H1 (cell line): ENCODE results near the gene RNU6-9. TPM values are rescaled to one million over a fixed set of nuclear protein-coding genes. Genes with fewer than 3 reads are reported as not detected.

Experiments used
- CTCF ChIA-PET: fragments of 300-600 bp; sonication (Branson Sonifier 250); formaldehyde crosslinking; loops from one replicate; lab custom pipeline; 2021; ENCODE audit not compliant: partially characterized antibody; lab: Charles Lee
- POLR2A ChIA-PET: fragments of 300-600 bp; sonication (Branson Sonifier 250); formaldehyde crosslinking; loops from one replicate; lab custom pipeline; 2021; ENCODE audit warnings: inconsistent platforms; ENCODE audit not compliant: partially characterized antibody; lab: Charles Lee
- DNase-seq, 2 experiments: peaks; one replicate each; pipeline versions ENCODE4 v3.0.0 to v3.0.0-alpha.2; 2010 to 2022; ENCODE audit warnings: low spot score in 2 of 2, low read depth in 1 of 2, mixed read lengths in 1 of 2
- FAIRE-seq: peaks from 2 replicates; lab custom pipeline; 2011; peaks lifted over from hg19 to GRCh38; lab: Jason Lieb, UNC
- H2AFZ ChIP-seq: 2 replicates; pipeline ENCODE4 v1.8.1; 2012; ENCODE audit warnings: low read length, inconsistent platforms
- H2AK5ac ChIP-seq: 2 replicates; pipeline ENCODE4 v1.6.1; 2013; ENCODE audit warnings: low read depth, low read length
- H2BK120ac ChIP-seq: replicated peaks from 2 replicates; pipeline ENCODE3; 2013; ENCODE audit warnings: low read depth, low read length, inconsistent platforms
- H2BK12ac ChIP-seq: 2 replicates; pipeline ENCODE4 v1.6.1; 2013; ENCODE audit warnings: low read depth, low read length
- H2BK15ac ChIP-seq: 2 replicates; pipeline ENCODE4 v1.6.1; 2013; ENCODE audit warnings: low read length
- H2BK20ac ChIP-seq: 2 replicates; pipeline ENCODE4 v1.6.1; 2013; ENCODE audit warnings: low read length
- H2BK5ac ChIP-seq: 2 replicates; pipeline ENCODE4 v1.6.1; 2013; ENCODE audit warnings: low read depth, low read length
- H3K14ac ChIP-seq: 2 replicates; pipeline ENCODE4 v1.6.1; 2013; ENCODE audit warnings: inconsistent platforms; ENCODE audit not compliant: insufficient read length
- H3K18ac ChIP-seq: 2 replicates; pipeline ENCODE4 v1.6.1; 2013; ENCODE audit warnings: low read length; ENCODE audit errors: extremely low read depth
- H3K23ac ChIP-seq: 2 replicates; pipeline ENCODE4 v1.6.1; 2013; ENCODE audit warnings: inconsistent platforms; ENCODE audit not compliant: insufficient read length
- H3K23me2 ChIP-seq: 2 replicates; pipeline ENCODE4 v1.6.1; 2013; ENCODE audit warnings: low read depth, low read length
- H3K27ac ChIP-seq: 2 replicates; pipeline ENCODE4 v1.6.1; 2011; ENCODE audit warnings: low read depth, low read length, inconsistent platforms
- H3K27me3 ChIP-seq, 4 experiments: replicated peaks in 1 of 4; 1 replicate in 1 of 4; 2 replicates in 3 of 4; pipeline versions ENCODE4 v1.6.1 to v1.8.1; 2011 to 2013; ENCODE audit warnings: low read length in 3 of 4, mild to moderate bottlenecking in 3 of 4, inconsistent platforms in 2 of 4, mixed read lengths in 2 of 4, moderate library complexity in 1 of 4; ENCODE audit not compliant: control insufficient read depth in 3 of 4, insufficient read depth in 3 of 4; ENCODE audit errors: extremely low read depth in 1 of 4
- H3K36me3 ChIP-seq, 4 experiments: 2 replicates each; pipeline versions ENCODE4 v1.6.1 to v1.8.1; 2011 to 2013; ENCODE audit warnings: mild to moderate bottlenecking in 4 of 4, low read length in 3 of 4, moderate library complexity in 2 of 4, control low read depth in 1 of 4, inconsistent platforms in 1 of 4; ENCODE audit not compliant: insufficient read depth in 4 of 4, control insufficient read depth in 2 of 4
- H3K4ac ChIP-seq: replicated peaks from 2 replicates; pipeline ENCODE3; 2013; ENCODE audit warnings: low read length, low read depth, mixed read lengths, inconsistent platforms; ENCODE audit not compliant: insufficient read length
- H3K4me1 ChIP-seq, 4 experiments: replicated peaks in 1 of 4; 1 replicate in 1 of 4; 2 replicates in 3 of 4; pipeline versions ENCODE4 v1.6.1 to v1.8.1; 2011 to 2013; ENCODE audit warnings: low read length in 3 of 4, inconsistent platforms in 2 of 4, mixed read lengths in 1 of 4; ENCODE audit not compliant: insufficient read depth in 4 of 4, control insufficient read depth in 3 of 4
- H3K4me2 ChIP-seq, 2 experiments: 2 replicates each; pipeline versions ENCODE4 v1.6.1 to v1.8.1; 2011 to 2013; ENCODE audit warnings: low read depth in 2 of 2, low read length in 2 of 2, control low read depth in 1 of 2, inconsistent platforms in 1 of 2, mild to moderate bottlenecking in 1 of 2; ENCODE audit not compliant: insufficient read depth in 1 of 2
- H3K4me3 ChIP-seq, 4 experiments: fragments of 200-600, 300-600 bp in 1 of 4; sonication (generic), shearing (Covaris generic), sonication (Bioruptor Twin) in 1 of 4; 2 replicates each; pipeline versions ENCODE4 v1.5.1 to v1.8.1; 2011 to 2016; ENCODE audit warnings: low read length in 4 of 4, low read depth in 3 of 4, control low read depth in 2 of 4, inconsistent platforms in 2 of 4, mild to moderate bottlenecking in 2 of 4, mixed read lengths in 1 of 4, moderate library complexity in 1 of 4; ENCODE audit not compliant: insufficient read depth in 2 of 4; ENCODE audit errors: extremely low read depth in 1 of 4
- H3K56ac ChIP-seq: replicated peaks from 2 replicates; pipeline ENCODE3; 2013; ENCODE audit warnings: low read depth, mild to moderate bottlenecking, mixed read lengths, low read length, inconsistent platforms; ENCODE audit not compliant: insufficient read length
- H3K79me1 ChIP-seq: 2 replicates; pipeline ENCODE4 v1.6.1; 2013; ENCODE audit warnings: low read depth, low read length, control low read depth
- H3K79me2 ChIP-seq, 2 experiments: 2 replicates each; pipeline versions ENCODE4 v1.6.1 to v1.8.1; 2012 to 2013; ENCODE audit warnings: low read length in 2 of 2, mild to moderate bottlenecking in 2 of 2, inconsistent platforms in 1 of 2; ENCODE audit not compliant: insufficient read depth in 2 of 2, control insufficient read depth in 1 of 2
- H3K9ac ChIP-seq, 4 experiments: replicated peaks in 1 of 4; 1 replicate in 1 of 4; 2 replicates in 3 of 4; pipeline versions ENCODE4 v1.6.1 to v1.8.1; 2011 to 2013; ENCODE audit warnings: low read depth in 3 of 4, low read length in 3 of 4, control low read depth in 2 of 4, mild to moderate bottlenecking in 2 of 4, moderate library complexity in 2 of 4, inconsistent platforms in 1 of 4; ENCODE audit errors: extremely low read depth in 1 of 4
- H3K9me3 ChIP-seq, 2 experiments: 2 replicates each; pipeline versions ENCODE4 v1.6.1 to v1.8.1; 2012 to 2013; ENCODE audit warnings: mild to moderate bottlenecking in 2 of 2, moderate library complexity in 2 of 2, control low read depth in 1 of 2, inconsistent platforms in 1 of 2, low read depth in 1 of 2, low read length in 1 of 2, mixed read lengths in 1 of 2; ENCODE audit not compliant: insufficient read depth in 2 of 2
- H4K20me1 ChIP-seq, 2 experiments: replicated peaks in 1 of 2; 2 replicates each; pipeline versions ENCODE3 to v1.8.1; 2011 to 2013; ENCODE audit warnings: inconsistent platforms in 2 of 2, low read length in 2 of 2, mild to moderate bottlenecking in 1 of 2; ENCODE audit not compliant: insufficient read depth in 2 of 2, control insufficient read depth in 1 of 2
- H4K5ac ChIP-seq: 2 replicates; pipeline ENCODE4 v1.6.1; 2013; ENCODE audit warnings: low read length, low read depth, mixed read lengths, inconsistent platforms; ENCODE audit not compliant: insufficient read length
- H4K8ac ChIP-seq: 2 replicates; pipeline ENCODE4 v1.8.0; 2013; ENCODE audit warnings: mild to moderate bottlenecking, moderate library complexity, low read length, inconsistent platforms; ENCODE audit not compliant: insufficient read depth; ENCODE audit errors: extremely low read depth
- H4K91ac ChIP-seq: replicated peaks from 2 replicates; pipeline ENCODE3; 2013; ENCODE audit warnings: low read length, mixed read lengths, inconsistent platforms; ENCODE audit not compliant: insufficient read length
- CEBPB ChIP-seq: IDR thresholded peaks from 2 replicates; pipeline ENCODE4 v1.6.1; 2012; ENCODE audit warnings: low read depth, low read length
- EZH2 ChIP-seq: fragments of 200-600 bp; sonication (generic); IDR thresholded peaks from 2 replicates; pipeline ENCODE4 v1.7.1; 2012; ENCODE audit warnings: low read depth, mild to moderate bottlenecking, moderate library complexity, low read length, inconsistent platforms; ENCODE audit not compliant: severe bottlenecking
- RXRA ChIP-seq: IDR thresholded peaks from 2 replicates; pipeline ENCODE4 v1.6.1; 2011; ENCODE audit warnings: low read depth, mild to moderate bottlenecking, low read length, moderate library complexity; ENCODE audit not compliant: insufficient read depth
- SIN3A ChIP-seq, 2 experiments: IDR thresholded peaks in 1 of 2; conservative IDR thresholded peaks in 1 of 2; 2 replicates each; pipeline ENCODE4 v1.6.1; 2011 to 2012; ENCODE audit warnings: low read length in 2 of 2, improper control_type of control experiment in 1 of 2, low read depth in 1 of 2, mild to moderate bottlenecking in 1 of 2
- SP1 ChIP-seq: IDR thresholded peaks from 2 replicates; pipeline ENCODE4 v1.6.1; 2011; ENCODE audit warnings: low read depth, low read length
- SP2 ChIP-seq: IDR thresholded peaks from 2 replicates; pipeline ENCODE4 v1.6.1; 2012; ENCODE audit warnings: mild to moderate bottlenecking, low read length, inconsistent platforms
- SRF ChIP-seq: IDR thresholded peaks from 2 replicates; pipeline ENCODE4 v1.6.1; 2011; ENCODE audit warnings: mild to moderate bottlenecking, low read depth, low read length, moderate library complexity
- WGBS, 2 experiments: shearing (Covaris generic) in 1 of 2; methylation state at CpG; one replicate each; pipeline versions ENCODE4 v1.1.6 to v1.1.7; 2013 to 2015; ENCODE audit warnings: low lambda C conversion rate in 2 of 2, mixed read lengths in 2 of 2, inconsistent platforms in 1 of 2, low coverage in 1 of 2, missing lambda C conversion rate in 1 of 2; ENCODE audit not compliant: insufficient replicate concordance in 2 of 2, insufficient coverage in 1 of 2, insufficient read length in 1 of 2; ENCODE audit errors: extremely low coverage in 1 of 2, missing lambda C conversion rate in 1 of 2; 5-methylcytosine and 5-hydroxymethylcytosine counted together
- polyA plus RNA-seq, 7 experiments: library from polyadenylated mRNA; depleted of rRNA in 3 of 7; stranded (reverse) in 5 of 7; unstranded in 2 of 7; fragments of >200 nt in 5 of 7; fragments of 200-250 nt in 2 of 7; gene quantifications; 1 replicate in 5 of 7; 2 replicates in 1 of 7; 4 replicates in 1 of 7; pipeline versions ENCODE4 v1.2.1 to v1.2.3, GENCODE V29; 2011 to 2013; ENCODE audit warnings: missing spikeins in 2 of 7, mixed read lengths in 2 of 7
- total RNA-seq: library from RNA; stranded (reverse); fragmentation: NEBNext Ultra II Directional; extraction: Animal tissue kit (Norgen Biotek cat#: 25700); gene quantifications from 2 replicates; pipeline ENCODE4 v1.2.1, GENCODE V29; 2021
- TF ChIP-seq, protein P1 (sequence below), 3 experiments: IDR thresholded peaks; 1 replicate in 2 of 3; 2 replicates in 1 of 3; pipeline versions ENCODE4 v1.5.1 to v1.6.1; 2011; ENCODE audit warnings: low read length in 3 of 3, mild to moderate bottlenecking in 3 of 3, inconsistent platforms in 2 of 3, low read depth in 1 of 3, moderate library complexity in 1 of 3; ENCODE audit not compliant: insufficient read depth in 1 of 3; ENCODE audit errors: control extremely low read depth in 1 of 3
- TF ChIP-seq, protein P2 (sequence below): IDR thresholded peaks from 2 replicates; pipeline ENCODE4 v1.6.1; 2012; ENCODE audit warnings: inconsistent platforms

RNU6-9 gene
- total and polyA plus RNA-seq, 2 of the 8 experiments (the other 6 are each of a cell fraction or from before 2014, with no cell fraction given), result not detected

DNA sequence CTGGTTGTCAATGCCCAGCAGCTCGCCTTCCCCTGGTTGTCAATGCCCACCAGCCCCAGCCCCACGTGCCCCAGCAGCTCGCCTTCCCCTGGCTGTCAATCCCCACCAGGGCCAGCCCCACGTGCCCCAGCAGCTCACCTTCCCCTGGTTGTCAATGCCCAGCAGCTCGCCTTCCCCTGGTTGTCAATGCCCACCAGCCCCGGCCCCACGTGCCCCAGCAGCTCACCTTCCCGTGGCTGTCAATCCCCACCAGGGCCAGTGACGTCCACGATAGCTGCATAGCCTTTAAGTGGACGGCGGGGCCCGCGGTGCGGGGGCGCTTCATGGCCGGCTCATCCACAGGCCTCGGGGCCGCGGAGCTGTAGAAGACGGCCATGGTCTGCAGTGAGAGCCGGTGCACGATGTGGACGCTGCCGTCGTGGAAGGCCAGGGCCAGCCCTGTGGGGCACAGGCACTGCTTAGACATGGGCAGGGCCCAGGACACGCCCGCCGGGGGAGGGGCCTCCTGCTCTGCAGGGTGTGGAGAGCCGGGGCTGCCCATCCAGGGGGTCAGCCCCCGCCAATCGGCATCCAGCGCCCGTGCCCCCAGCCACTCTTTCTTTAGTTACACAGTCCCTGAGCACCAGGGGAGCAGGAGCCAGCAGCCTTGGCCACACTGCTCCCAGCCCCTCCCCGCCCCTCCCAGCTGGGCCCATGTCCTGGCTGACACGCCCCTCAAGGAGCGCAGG, 13.4 kb upstream of the RNU6-9 start:
- peaks cover 0 to 21% (median 4%) of the 10 kb centered on the region in 4 experiments; a peak in 5 of 8 replicates for H3K36me3 ChIP-seq
- no peaks in the 10 kb centered on the region for H3K4me1 ChIP-seq
- H2BK120ac ChIP-seq, result no peak overlapping the region
- H3K9me3 ChIP-seq, result no peaks in the 10 kb centered on the region
- H2BK15ac ChIP-seq, result no peak overlapping the region
- no peak overlapping the region for H3K23ac ChIP-seq
- H4K5ac ChIP-seq, result no peak overlapping the region
- H3K4me3 ChIP-seq, result no peak overlapping the region
- no peak overlapping the region for H3K4me2 ChIP-seq
- no peak overlapping the region for H3K18ac ChIP-seq
- H3K79me2 ChIP-seq, result no peaks in the 10 kb centered on the region
- ChIA-PET POLR2A (interaction anchor here (0.5 to 11.5 kb wide), 9 partner anchors 7 to 190 kb away, joined by 3 to 82 read pairs (median 3); partner anchors contain the start of genes MED16, RNU6-9 and WDR18), CTCF (interaction anchor here (0.6 to 3.2 kb wide), 8 partner anchors 8 to 365 kb away, joined by 3 to 12 read pairs (median 4); no protein-coding TSS in a partner anchor)
- DNase-seq, result no peak
- H3K23me2 ChIP-seq, result no peaks in the 10 kb centered on the region
- no peak overlapping the region for H3K14ac ChIP-seq
- no peak overlapping the region for H2AK5ac ChIP-seq
- peaks cover 0 to 5% of the 10 kb centered on the region in 2 experiments for H4K20me1 ChIP-seq
- H3K79me1 ChIP-seq, result peaks cover 2% of the 10 kb centered on the region; the same call in 1 of the 2 replicates
- H3K56ac ChIP-seq, result no peak overlapping the region
- no peak overlapping the region for H3K27ac ChIP-seq
- no peak overlapping the region for H4K8ac ChIP-seq
- no peak for FAIRE-seq
- no peak overlapping the region for H2BK12ac ChIP-seq
- no peak overlapping the region for H4K91ac ChIP-seq
- H2AFZ ChIP-seq, result no peak overlapping the region
- no peak overlapping the region for H3K9ac ChIP-seq
- H3K27me3 ChIP-seq, result no peaks in the 10 kb centered on the region
- H2BK20ac ChIP-seq, result no peak overlapping the region
- no peak overlapping the region for H3K4ac ChIP-seq
- 88% methylated on average over 31 of the region's 37 CpGs; no CpG with 5 or more reads in 1 of the 2 experiments for WGBS, 2 experiments
- no peak overlapping the region for H2BK5ac ChIP-seq
- TF ChIP-seq RXRA, result no peak
- TF ChIP-seq SP1, result no peak
- no peak for TF ChIP-seq SIN3A (conservative IDR thresholded peaks at IDR 0.05 in 1 of 2, IDR thresholded peaks at IDR 0.05 in 1 of 2; ENCODE audit: low read depth in 1 of 2, low read length in 2 of 2)
- TF ChIP-seq EZH2, result no peak
- TF ChIP-seq SP2, result no peak
- TF ChIP-seq SRF, result no peak
- no peak for TF ChIP-seq CEBPB
- TF ChIP-seq, protein P1, sequence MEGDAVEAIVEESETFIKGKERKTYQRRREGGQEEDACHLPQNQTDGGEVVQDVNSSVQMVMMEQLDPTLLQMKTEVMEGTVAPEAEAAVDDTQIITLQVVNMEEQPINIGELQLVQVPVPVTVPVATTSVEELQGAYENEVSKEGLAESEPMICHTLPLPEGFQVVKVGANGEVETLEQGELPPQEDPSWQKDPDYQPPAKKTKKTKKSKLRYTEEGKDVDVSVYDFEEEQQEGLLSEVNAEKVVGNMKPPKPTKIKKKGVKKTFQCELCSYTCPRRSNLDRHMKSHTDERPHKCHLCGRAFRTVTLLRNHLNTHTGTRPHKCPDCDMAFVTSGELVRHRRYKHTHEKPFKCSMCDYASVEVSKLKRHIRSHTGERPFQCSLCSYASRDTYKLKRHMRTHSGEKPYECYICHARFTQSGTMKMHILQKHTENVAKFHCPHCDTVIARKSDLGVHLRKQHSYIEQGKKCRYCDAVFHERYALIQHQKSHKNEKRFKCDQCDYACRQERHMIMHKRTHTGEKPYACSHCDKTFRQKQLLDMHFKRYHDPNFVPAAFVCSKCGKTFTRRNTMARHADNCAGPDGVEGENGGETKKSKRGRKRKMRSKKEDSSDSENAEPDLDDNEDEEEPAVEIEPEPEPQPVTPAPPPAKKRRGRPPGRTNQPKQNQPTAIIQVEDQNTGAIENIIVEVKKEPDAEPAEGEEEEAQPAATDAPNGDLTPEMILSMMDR (IDR thresholded peaks at IDR 0.05; ENCODE audit: control extremely low read depth in 1 of 3, insufficient read depth in 1 of 3, low read depth in 1 of 3, low read length in 3 of 3), result no peak
- TF ChIP-seq, protein P2, sequence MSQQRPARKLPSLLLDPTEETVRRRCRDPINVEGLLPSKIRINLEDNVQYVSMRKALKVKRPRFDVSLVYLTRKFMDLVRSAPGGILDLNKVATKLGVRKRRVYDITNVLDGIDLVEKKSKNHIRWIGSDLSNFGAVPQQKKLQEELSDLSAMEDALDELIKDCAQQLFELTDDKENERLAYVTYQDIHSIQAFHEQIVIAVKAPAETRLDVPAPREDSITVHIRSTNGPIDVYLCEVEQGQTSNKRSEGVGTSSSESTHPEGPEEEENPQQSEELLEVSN, result no peak
